Activated T-cell treated with anti-CD3 and anti-CD28 coated beads for 24 hours (primary cell): Measurements from ENCODE around the gene ANAPC1.
"Not testable (repeated sequence)": the region's sequence is repeated elsewhere in the genome, so short reads cannot be mapped to it uniquely, and the experiment has no call there.

Experiments
- DNase-seq: peaks from one replicate; pipeline ENCODE4 v3.0.0-alpha.2; 2020; ENCODE audit warnings: low read depth

The ANAPC1 gene

DNA sequence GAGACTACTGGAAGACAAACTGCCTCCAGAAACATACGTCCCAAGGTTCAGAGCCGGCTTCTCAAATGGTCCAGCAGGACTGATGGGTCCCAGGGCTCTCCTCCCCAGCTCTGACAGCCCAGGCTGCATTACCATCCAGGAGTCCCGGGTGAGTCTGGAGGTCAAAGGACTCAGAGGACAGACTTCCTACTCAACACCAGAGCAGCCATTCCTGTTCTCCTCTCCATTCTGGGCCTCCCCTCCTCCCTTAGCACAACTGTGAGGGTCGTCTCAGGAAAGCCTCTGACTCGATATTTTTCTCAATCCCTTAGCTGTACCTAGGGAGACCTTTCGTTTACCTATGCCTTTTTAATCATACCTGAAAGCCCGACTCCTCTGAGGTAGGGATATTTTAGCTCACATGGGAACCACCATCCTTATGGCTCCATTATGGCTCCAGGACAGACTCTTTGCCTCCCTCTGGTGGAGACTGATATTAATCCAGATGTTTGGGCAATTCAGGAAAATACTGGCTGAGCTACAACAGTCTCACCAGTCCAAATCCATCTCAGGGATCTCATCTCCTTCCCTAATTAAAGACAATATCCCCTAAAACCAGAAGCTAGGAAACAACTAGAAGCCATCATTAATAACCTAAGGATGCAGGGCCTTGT is 70.9 kb downstream of the ANAPC1 start:
- DNase-seq = not testable (repeated sequence)

DNA sequence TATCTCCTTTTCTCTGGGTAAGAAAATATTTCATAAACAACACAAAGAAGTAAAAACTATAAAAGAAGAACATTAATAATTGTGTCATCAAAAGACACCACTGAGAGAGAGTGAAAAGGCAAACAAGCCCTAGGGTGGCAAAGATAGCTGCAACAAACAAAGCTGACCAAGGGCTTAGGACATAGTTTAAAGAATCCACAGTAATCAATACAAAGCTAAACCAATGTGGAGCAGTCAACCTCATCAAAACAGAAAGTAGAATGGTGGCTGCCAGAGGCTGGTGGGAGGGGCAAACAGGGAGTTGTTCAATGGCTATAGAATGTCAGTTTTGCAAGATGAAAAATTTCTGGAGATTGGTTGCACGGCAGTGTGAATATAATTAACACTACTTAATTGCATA is 93.4 kb downstream of the ANAPC1 start:
- not testable (repeated sequence) for DNase-seq

GRCh38 chr2:111784081-111784480 is 99.9 kb downstream of the ANAPC1 start:
- DNase-seq = not testable (repeated sequence)

DNA sequence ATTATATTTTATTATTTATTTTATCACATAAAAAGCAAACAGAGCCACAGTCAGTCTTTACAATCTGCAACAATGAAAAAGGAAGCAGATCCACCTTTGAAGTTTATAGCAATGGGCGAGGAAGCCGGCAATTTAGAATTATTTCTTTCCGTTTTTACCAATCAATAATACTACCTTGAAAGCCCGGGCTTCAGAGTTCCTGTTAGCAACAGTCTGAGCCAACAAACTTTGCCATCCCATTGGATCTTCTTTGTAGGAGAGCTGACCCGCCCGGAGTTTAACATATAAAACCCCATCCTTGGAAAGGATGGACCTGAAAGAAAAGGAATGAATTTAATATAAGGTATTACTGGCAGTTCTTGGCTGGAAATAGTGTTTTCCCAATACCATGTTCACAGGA is 101.8 kb downstream of the ANAPC1 start:
- DNase-seq = not testable (repeated sequence)

DNA sequence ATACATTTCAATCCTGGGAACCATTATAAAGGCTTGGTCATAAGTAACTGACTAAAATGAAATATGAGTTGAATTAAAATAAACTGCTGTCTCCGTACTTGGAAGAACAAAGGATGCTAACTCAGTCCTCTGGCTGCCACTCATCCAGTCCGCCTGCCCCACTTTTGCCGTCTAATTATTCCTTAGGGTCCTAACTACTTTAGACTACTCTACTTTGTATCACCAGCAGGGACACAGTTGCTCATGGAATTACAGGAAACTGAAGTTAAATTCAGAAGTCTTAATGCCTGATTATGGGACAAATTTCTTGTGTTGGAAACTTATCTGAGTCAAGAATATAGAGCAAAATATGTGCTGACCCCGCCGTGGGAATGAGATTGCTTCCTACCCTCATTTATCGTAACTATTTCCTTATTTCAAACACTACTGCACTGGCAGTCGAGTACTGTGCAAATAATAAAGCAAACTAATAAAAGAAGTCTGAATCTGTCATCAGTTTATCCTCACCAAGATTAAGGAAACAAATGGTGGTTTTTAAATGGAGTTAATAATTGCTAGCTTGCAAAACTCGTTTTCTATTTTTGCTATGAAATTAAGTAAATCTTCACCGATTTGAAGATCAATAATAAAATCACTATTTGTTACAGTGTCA is 102.4 kb downstream of the ANAPC1 start:
- DNase-seq = not testable (repeated sequence)

DNA sequence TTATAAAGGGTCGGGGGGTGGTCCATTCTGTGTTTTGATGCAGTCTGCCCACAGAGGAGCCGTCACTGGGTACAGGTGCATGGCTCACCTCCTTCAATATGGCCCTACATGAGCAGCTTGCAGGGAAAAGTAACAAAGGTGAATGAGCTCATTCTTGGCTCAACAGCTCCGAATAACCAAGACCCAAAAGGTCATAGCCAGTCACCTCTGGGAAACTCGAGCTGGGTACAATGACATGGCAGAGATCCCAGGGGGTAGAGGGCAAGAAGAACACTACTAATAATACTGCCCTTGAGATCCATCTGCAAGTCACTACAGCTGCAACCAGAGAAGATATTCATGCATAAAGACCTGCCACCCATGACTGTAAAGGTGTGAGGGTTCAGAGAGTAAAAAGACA is 106.8 kb downstream of the ANAPC1 start:
- not testable (repeated sequence) for DNase-seq

DNA sequence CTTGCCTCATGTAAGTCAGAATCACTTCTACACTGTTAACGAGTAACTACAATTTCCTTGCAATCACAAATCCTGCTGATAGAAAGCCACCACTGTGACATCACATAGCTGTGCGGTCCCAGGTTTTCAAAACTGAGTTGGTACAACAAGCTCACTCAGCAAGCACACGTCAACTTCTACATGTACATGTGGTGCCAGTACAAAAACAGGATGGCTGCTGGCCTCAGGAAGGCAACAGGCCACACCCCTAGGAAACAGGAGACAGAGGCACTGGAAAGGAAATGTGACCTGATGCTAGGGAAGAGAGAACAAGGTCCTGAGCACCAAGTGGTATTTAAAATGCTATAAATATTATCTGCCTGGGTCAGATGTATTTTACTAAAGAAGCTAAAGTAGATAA is 107.7 kb downstream of the ANAPC1 start:
- DNase-seq = not testable (repeated sequence)

- not testable (repeated sequence) for DNase-seq
Measured at GRCh38 chr2:111772180-111772579, 111.8 kb downstream of the ANAPC1 start.

DNA sequence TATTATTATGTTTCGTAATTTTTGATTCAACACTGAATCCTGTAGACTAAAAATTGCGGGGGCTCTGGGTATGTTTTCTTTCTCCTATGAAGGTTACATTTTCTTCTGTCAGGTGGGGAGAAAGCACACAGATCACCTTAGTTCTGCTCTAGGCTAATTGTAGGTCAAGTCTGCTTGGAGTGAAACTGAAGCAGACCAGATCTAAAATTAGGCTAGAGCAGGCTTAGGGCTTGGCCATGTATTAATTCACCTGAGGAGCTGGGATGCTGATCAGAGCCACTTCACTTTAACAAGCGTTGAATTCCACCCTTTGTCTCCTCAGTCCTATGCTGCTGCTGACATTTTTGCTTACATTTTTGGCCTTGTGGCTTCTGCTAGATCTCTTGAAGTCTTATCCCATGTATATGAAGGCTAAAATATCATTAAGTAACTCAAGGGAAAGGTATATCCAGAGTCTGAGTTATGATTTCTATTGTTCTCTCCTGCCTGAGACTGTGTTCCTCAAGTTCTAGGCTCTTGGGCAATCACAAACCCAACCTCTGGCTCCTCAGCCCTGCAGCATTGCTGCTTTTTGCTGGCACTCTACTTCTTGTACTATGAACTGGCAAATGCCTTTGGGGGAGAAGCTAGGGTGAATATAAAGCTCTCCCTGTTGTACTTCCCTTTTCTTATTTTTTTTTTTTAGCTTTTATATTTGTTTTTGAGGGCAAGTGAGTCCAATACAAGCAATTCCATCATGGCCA is 112.9 kb downstream of the ANAPC1 start:
- DNase-seq = not testable (repeated sequence)

DNA sequence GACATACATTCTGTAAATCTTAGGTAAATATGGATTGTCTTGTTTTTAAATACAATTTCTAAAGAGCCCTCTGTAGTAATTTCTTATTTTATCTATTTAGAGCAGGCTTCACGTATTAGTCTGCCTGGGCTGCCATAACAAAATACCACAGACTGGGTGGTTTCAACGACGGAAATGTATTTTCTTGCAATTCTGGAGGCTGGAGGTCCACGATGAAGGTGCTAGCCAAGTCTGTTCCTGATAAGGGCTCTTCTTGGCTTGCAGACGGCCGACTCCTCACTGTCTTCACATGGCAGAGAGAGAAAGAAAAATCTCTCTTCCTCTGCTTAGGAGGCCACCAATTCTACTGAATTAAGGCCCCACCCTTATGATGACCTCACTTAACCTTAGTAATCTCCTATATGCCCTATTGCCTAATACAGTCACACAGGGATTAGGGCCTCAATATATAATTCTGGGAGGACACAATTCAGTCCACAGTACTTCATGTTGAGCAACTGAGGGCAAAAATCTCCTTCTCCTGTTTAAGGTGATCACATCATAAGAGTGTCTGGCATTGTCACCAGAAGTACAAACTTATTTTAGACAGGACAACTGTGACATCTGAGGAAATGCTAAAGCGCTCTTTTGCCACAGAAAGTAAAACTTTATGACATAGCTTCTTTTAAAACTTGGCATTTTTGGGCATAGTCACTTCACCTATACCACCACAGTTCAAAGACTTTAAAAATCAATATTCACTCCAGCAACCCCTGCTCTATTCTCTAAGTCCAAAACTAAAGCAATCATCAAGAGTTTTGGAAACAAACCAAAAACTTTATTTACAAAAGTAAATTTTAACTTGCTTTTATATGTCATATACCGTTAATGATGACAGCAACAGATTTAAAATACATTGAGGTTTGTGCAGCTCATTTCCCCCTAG is 115.5 kb downstream of the ANAPC1 start:
- not testable (repeated sequence) for DNase-seq

- DNase-seq = not testable (repeated sequence)
Measured at GRCh38 chr2:111767087-111767486, 116.9 kb downstream of the ANAPC1 start.

DNA sequence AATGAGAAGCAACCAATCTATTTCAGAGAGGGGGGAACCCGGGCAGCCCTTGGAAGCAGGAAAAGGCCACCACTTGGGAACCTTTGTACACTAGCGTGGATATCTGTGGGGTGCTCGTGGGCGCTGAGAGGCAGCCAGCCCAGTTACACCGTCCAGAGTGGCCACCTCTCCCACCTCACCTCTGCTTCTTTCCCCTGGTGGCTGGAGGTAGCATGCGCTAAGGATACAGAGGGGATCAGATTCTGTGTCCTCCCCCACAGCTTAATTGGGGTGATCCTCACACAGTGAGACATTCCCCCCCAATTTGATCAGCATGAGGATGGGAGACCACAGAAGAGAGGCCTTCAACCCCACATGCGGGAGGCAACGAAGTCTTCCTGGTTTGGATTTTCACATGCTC is 117.7 kb downstream of the ANAPC1 start:
- DNase-seq = not testable (repeated sequence)

GRCh38 chr2:111764151-111764550 is 119.8 kb downstream of the ANAPC1 start:
- DNase-seq = not testable (repeated sequence)

DNA sequence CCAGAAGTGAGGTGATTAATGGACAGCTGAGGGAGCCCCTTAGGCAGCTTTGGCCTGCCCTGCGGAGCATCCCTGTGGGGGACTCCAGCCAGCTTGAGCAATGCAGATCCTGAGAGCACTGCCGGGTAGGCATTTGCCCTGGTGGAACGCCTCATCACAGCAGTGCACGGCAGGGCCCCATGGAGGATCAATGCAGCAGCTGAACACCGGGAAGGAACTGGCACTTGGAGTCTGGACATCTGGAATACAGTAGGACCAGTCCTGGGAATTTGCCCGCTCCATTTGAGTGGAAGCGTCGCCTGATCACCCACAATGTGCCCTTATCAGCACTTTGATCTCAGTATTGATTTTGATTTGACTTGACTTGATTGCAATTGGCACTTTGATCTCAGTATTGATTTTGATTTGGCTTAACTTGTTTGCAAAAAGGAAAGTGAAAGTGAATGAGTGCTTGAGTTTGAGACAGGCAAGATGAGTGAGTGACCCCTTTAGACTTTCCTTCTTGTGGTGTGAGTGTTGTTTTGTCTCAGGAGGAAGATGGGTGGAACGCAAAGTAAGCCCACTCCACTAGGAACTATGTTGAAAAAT is 123.2 kb downstream of the ANAPC1 start:
- not testable (repeated sequence) for DNase-seq

DNA sequence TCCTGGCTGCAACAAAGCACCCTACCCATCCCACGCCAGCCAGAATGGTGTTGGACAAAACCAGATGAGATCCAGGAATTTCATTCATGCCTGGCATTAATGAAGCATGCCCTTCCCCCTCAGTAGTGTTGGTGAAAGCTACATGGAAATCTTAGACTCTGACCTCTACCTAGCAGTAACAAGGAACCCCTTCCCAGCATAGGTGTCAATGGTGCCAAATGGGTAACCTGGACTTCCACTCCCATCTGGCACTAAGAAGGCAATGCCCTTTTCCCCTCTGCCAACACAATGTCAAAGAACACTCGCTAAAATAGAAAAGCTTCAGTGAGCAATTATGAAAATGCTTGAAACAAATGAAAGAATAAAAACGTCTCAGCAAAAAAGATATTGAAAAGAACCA is 131.5 kb downstream of the ANAPC1 start:
- DNase-seq = not testable (repeated sequence)

DNA sequence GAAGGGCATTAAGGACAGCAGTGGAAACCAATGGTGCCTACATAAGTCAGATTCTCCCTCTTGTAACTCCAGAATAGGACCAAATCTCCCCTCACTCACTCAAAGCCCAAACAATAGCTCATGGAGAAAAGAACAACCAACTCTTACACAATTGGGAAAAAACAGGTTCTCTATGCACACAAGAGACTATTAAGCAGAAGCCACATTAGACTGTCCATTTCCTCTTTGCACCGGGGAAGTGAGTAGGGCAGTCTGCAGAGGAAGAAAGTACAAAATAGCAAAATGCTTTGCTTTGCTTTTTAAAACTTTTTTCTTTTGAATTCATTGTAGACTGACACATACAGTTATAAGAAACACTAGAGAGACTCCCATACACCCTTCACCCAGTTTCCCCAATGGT is 133.4 kb downstream of the ANAPC1 start:
- not testable (repeated sequence) for DNase-seq

- not testable (repeated sequence) for DNase-seq
Measured at GRCh38 chr2:111748429-111748828, 135.6 kb downstream of the ANAPC1 start.

DNA sequence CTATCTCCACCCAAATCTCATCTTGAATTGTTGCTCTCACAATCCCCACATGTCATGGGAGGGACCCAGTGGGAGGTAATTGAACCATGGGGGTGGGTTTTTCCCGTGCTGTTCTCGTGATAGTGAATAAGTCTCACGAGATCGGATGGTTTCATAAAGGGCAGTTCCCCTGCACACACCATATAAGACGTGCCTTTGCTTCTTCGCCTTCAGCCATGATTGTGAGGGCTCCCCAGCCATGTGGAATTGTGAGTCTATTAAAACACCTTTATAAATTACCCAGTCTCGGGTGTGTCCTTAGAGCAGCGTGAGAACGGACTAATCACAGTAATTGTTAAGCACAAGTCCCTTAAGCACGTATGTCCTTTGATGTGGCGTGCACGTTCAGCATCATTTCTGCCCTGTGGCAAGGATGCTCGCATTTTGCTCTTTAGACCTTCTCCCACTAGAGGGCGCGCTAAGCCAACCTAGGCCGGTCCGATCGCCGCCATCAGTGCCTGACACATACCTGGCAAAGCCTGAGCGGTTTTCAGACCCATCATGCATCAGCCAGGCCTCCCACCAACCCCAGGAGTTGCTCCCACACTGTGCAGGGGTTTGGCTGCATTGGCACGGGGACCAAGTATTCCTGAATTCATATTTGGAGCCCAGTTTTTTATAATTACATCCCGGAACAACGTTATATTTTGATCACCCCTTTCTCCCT is 136.4 kb downstream of the ANAPC1 start:
- DNase-seq = peak; percentile 64

- DNase-seq = not testable (repeated sequence)
Measured at GRCh38 chr2:111744751-111745150, 139.2 kb downstream of the ANAPC1 start.

GRCh38 chr2:111741517-111741916 is 142.5 kb downstream of the ANAPC1 start:
- DNase-seq = not testable (repeated sequence)
